Endothelial cell of umbilical vein (primary cell): ENCODE measurements around the gene HOXC9. TPM values are rescaled to one million over a fixed set of nuclear protein-coding genes. Genes with fewer than 3 reads are reported as not detected.

ENCODE experiments used
- BruUV-seq: library from RNA; stranded (reverse); fragments of 400-500 nt; replicated peaks from 2 replicates; lab custom pipeline; 2021; lab: Mats Ljungman, UMichigan
- CTCF ChIA-PET: fragments of 300-600, 350-600 bp; sonication (Branson Sonifier 250); formaldehyde crosslinking; loops from one replicate; lab custom pipeline; 2021; ENCODE audit warnings: antibody characterized with exemption, inconsistent platforms; lab: Charles Lee
- POLR2A ChIA-PET: fragments of 300-600, 350-600 bp; sonication (Branson Sonifier 250); formaldehyde crosslinking; loops from one replicate; lab custom pipeline; 2021; ENCODE audit warnings: antibody characterized with exemption, inconsistent platforms; lab: Charles Lee
- DNase-seq: peaks from one replicate; pipeline ENCODE4 v3.0.0-alpha.2; 2011; ENCODE audit warnings: low read depth, low spot score
- FAIRE-seq: peaks from 2 replicates; lab custom pipeline; 2011; peaks lifted over from hg19 to GRCh38; lab: Jason Lieb, UNC
- H2AFZ ChIP-seq: 2 replicates; pipeline ENCODE4 v1.6.0; 2012; ENCODE audit warnings: low read depth, low read length, control low read depth, inconsistent platforms
- H3K27ac ChIP-seq: 2 replicates; pipeline ENCODE4 v1.5.1; 2011; ENCODE audit warnings: low read depth, mild to moderate bottlenecking, control low read depth, low read length, moderate library complexity; ENCODE audit not compliant: insufficient read depth
- H3K27me3 ChIP-seq, 2 experiments: 2 replicates each; pipeline versions ENCODE4 v1.6.0 to v1.6.1; 2011; ENCODE audit warnings: low read length in 2 of 2, mixed read lengths in 1 of 2; ENCODE audit not compliant: control insufficient read depth in 2 of 2, insufficient read depth in 2 of 2
- H3K36me3 ChIP-seq, 2 experiments: 2 replicates in 1 of 2; 3 replicates in 1 of 2; pipeline ENCODE4 v1.5.1; 2011; ENCODE audit warnings: low read length in 2 of 2, mild to moderate bottlenecking in 1 of 2, moderate library complexity in 1 of 2; ENCODE audit not compliant: control insufficient read depth in 2 of 2, insufficient read depth in 2 of 2; ENCODE audit errors: extremely low read depth in 1 of 2
- H3K4me1 ChIP-seq: 3 replicates; pipeline ENCODE4 v1.5.1; 2011; ENCODE audit warnings: mild to moderate bottlenecking, low read length; ENCODE audit not compliant: control insufficient read depth, insufficient read depth; ENCODE audit errors: extremely low read depth
- H3K4me2 ChIP-seq: 2 replicates; pipeline ENCODE4 v1.6.1; 2011; ENCODE audit warnings: low read length, control low read depth, mixed read lengths; ENCODE audit not compliant: insufficient read depth
- H3K4me3 ChIP-seq, 3 experiments: fragments of 200-600 bp in 1 of 3; sonication (generic), shearing (Covaris generic) in 1 of 3; replicated peaks in 1 of 3; 2 replicates each; pipeline ENCODE4 v1.5.1; 2011 to 2016; ENCODE audit warnings: control low read depth in 3 of 3, low read length in 3 of 3, mild to moderate bottlenecking in 2 of 3, inconsistent platforms in 1 of 3, low read depth in 1 of 3, moderate library complexity in 1 of 3; ENCODE audit not compliant: insufficient read depth in 1 of 3
- H3K79me2 ChIP-seq: 2 replicates; pipeline ENCODE4 v1.6.0; 2012; ENCODE audit warnings: low read length, inconsistent platforms; ENCODE audit not compliant: control insufficient read depth, insufficient read depth
- H3K9ac ChIP-seq: replicated peaks from 2 replicates; pipeline ENCODE3; 2011; ENCODE audit warnings: low read length, control low read depth; ENCODE audit not compliant: insufficient read depth; ENCODE audit errors: extremely low read depth
- H3K9me1 ChIP-seq: replicated peaks from 3 replicates; pipeline ENCODE4 v1.6.0; 2011; ENCODE audit warnings: mild to moderate bottlenecking, low read length; ENCODE audit not compliant: control insufficient read depth, insufficient read depth; ENCODE audit errors: extremely low read depth
- H3K9me3 ChIP-seq: replicated peaks from 2 replicates; pipeline ENCODE4 v1.5.1; 2012; ENCODE audit warnings: low read length, inconsistent platforms; ENCODE audit not compliant: control insufficient read depth, insufficient read depth
- H4K20me1 ChIP-seq: replicated peaks from 2 replicates; pipeline ENCODE3; 2011; ENCODE audit warnings: mild to moderate bottlenecking, low read length; ENCODE audit not compliant: control insufficient read depth, insufficient read depth; ENCODE audit errors: extremely low read depth
- EZH2 ChIP-seq: IDR thresholded peaks from 2 replicates; pipeline ENCODE4 v1.6.1; 2012; ENCODE audit warnings: borderline replicate concordance, low read depth, mild to moderate bottlenecking, moderate library complexity, low read length, inconsistent platforms; ENCODE audit not compliant: severe bottlenecking
- FOS ChIP-seq: IDR thresholded peaks from 2 replicates; pipeline ENCODE4 v1.6.1; 2011; ENCODE audit warnings: mild to moderate bottlenecking, low read length, moderate library complexity, borderline replicate concordance; ENCODE audit not compliant: insufficient read depth
- GATA2 ChIP-seq: IDR thresholded peaks from 2 replicates; pipeline ENCODE4 v1.7.0; 2011; ENCODE audit warnings: low read depth, mild to moderate bottlenecking, moderate library complexity, mixed read lengths, low read length; ENCODE audit not compliant: insufficient read length, insufficient read depth
- JUN ChIP-seq: IDR thresholded peaks from 2 replicates; pipeline ENCODE4 v1.6.1; 2011; ENCODE audit warnings: borderline replicate concordance, low read depth; ENCODE audit not compliant: insufficient read length, insufficient read depth
- MAX ChIP-seq: IDR thresholded peaks from 2 replicates; pipeline ENCODE4 v1.6.1; 2011; ENCODE audit not compliant: insufficient read depth, insufficient read length
- MYC ChIP-seq: IDR thresholded peaks from one replicate; pipeline ENCODE4 v1.6.1; 2011; ENCODE audit warnings: mild to moderate bottlenecking, low read depth, low read length
- POLR2A ChIP-seq: IDR thresholded peaks from 2 replicates; pipeline ENCODE4 v1.6.1; 2012; ENCODE audit warnings: low read depth, mild to moderate bottlenecking, control low read depth, low read length
- POLR2AphosphoS5 ChIP-seq: IDR thresholded peaks from 2 replicates; pipeline ENCODE4 v1.6.1; 2012; ENCODE audit warnings: low read depth, mild to moderate bottlenecking, control low read depth, low read length, moderate library complexity; ENCODE audit not compliant: insufficient read depth
- dilution Hi-C: fragments of 300-500 bp; cut with MboI; formaldehyde crosslinking; loops from one replicate; pipeline ENCODE4 v1.15.0; 2019; ENCODE audit warnings: low sequenced_read_pairs; ENCODE audit not compliant: extremely low pct_ligation_motif_present
- intact Hi-C: fragments of 100-400 bp; cut with micrococcal nuclease; formaldehyde crosslinking; loops from one replicate; pipeline ENCODE4 v1.10.0; 2022
- polyA plus RNA-seq, 4 experiments: library from polyadenylated mRNA; depleted of rRNA in 3 of 4; stranded (reverse) in 3 of 4; unstranded in 1 of 4; fragments of >200 nt; gene quantifications; 2 replicates each; pipeline versions ENCODE4 v1.2.1 to v1.2.3, GENCODE V29; 2011 to 2012; ENCODE audit warnings: missing spikeins in 1 of 4
- total RNA-seq: library from RNA; stranded (reverse); gene quantifications from 2 replicates; pipeline ENCODE4 v1.2.3, GENCODE V29; 2021
- TF ChIP-seq, protein P1 (sequence below), 2 donors: IDR thresholded peaks; 1 replicate in 1 of 2; 2 replicates in 1 of 2; pipeline ENCODE4 v1.5.1; 2011; ENCODE audit warnings: low read length in 2 of 2, mild to moderate bottlenecking in 2 of 2, moderate library complexity in 2 of 2, control low read depth in 1 of 2, inconsistent platforms in 1 of 2, low read depth in 1 of 2; ENCODE audit not compliant: insufficient read depth in 1 of 2; ENCODE audit errors: extremely low read depth in 1 of 2

The HOXC9 gene
- total and polyA plus RNA-seq, 2 donors (not counting 3 experiments of a cell fraction or from before 2014, with no cell fraction given), result 0.40 to 0.58 TPM

DNA sequence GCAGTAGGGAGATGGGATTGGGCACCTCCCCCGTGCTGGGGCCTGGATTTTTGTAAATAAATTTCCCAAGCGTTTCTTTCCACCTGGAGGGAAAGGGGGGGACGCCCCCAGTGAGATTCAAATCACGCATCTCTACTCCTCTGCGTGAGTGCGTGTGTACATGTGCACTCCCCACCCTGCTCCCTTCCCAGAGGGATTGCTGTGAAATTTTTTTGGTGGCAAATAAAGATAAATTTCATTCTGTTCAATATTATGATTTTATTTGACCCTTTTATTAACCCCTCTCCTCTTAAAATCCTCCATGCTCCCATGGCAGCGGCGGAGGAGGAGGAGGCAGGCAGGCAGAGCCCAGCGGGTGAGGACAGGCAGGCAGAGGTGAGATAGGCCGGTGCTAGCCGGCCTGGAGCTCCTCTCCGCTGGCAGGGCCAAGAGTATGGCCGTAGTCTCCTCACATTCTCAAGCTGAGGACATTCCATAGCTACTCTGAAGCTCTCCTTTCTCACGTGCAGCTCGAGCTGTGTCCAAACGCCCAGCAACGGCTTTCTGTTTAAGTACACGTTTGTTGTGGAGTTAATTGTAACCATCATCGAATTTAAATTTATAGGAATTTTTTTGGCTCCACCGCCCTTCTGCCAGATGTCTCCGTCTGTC is 23.7 kb upstream of the HOXC9 start:
- Histone ChIP-seq H3K4me2 (no peak overlapping the region), H3K4me3 (no peak overlapping the region), H2AFZ (no peak overlapping the region), H3K9ac (no peak overlapping the region), H4K20me1 (no peaks in the 10 kb centered on the region), H3K9me1 (no peaks in the 10 kb centered on the region), H3K36me3 (no peaks in the 10 kb centered on the region), H3K27me3 (peaks cover 85 to 96% of the 10 kb centered on the region in 2 experiments), H3K27ac (no peak overlapping the region), H3K9me3 (no peaks in the 10 kb centered on the region), H3K4me1 (no peaks in the 10 kb centered on the region), H3K79me2 (no peaks in the 10 kb centered on the region)
- TF ChIP-seq, protein P1, sequence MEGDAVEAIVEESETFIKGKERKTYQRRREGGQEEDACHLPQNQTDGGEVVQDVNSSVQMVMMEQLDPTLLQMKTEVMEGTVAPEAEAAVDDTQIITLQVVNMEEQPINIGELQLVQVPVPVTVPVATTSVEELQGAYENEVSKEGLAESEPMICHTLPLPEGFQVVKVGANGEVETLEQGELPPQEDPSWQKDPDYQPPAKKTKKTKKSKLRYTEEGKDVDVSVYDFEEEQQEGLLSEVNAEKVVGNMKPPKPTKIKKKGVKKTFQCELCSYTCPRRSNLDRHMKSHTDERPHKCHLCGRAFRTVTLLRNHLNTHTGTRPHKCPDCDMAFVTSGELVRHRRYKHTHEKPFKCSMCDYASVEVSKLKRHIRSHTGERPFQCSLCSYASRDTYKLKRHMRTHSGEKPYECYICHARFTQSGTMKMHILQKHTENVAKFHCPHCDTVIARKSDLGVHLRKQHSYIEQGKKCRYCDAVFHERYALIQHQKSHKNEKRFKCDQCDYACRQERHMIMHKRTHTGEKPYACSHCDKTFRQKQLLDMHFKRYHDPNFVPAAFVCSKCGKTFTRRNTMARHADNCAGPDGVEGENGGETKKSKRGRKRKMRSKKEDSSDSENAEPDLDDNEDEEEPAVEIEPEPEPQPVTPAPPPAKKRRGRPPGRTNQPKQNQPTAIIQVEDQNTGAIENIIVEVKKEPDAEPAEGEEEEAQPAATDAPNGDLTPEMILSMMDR (IDR thresholded peaks at IDR 0.05; ENCODE audit: extremely low read depth in 1 of 2, insufficient read depth in 1 of 2, low read depth in 1 of 2, low read length in 2 of 2), result no peak
- TF ChIP-seq MYC (no peak), POLR2A (no peak), EZH2 (no peak), FOS (no peak), MAX (no peak), POLR2AphosphoS5 (no peak), JUN (no peak), GATA2 (no peak)
- intact Hi-C loops (no loop called here), dilution Hi-C loops (no loop called here)
- BruUV-seq, result no TSS peak
- ChIA-PET CTCF (interaction anchor here (0.7 to 1.4 kb wide), 3 partner anchors 9 to 15 kb away, joined by 3 to 4 read pairs (median 3); partner anchors contain the start of gene HOXC10), POLR2A (no interaction called here)
- DNase-seq, result no peak
- no peak for FAIRE-seq
